AG20443 (cell line): ENCODE results near the gene IFRD1.
A peak's percentile ranks its signal among the peaks of the same experiment; 100 is the strongest.
"Not testable (repeated sequence)": the region's sequence is repeated elsewhere in the genome, so short reads cannot be mapped to it uniquely, and the experiment has no call there.

ENCODE experiments used
- DNase-seq: peaks from one replicate; pipeline ENCODE4 v3.0.0; 2012; ENCODE audit warnings: low spot score, mixed read lengths

The IFRD1 gene

DNA sequence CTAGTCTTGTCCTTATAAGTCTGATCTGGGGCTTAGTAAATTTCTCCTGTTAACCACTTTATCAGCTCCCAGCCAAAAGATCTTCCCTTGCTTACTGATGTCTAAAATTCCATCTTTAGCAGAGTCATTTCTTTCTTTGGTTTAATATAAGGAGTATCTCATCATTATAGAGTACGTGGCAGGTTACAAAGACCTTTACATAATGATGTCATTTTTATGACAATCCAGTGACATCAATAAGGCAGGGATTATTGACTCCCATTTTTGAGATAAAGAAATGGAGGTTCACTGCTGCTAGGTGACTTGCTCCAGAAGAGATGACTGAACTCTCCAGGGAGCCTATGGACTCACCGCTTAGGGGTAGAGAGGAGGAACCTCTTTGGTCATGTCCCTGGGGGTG is 8.1 kb upstream of the IFRD1 start:
- no peak for DNase-seq

DNA sequence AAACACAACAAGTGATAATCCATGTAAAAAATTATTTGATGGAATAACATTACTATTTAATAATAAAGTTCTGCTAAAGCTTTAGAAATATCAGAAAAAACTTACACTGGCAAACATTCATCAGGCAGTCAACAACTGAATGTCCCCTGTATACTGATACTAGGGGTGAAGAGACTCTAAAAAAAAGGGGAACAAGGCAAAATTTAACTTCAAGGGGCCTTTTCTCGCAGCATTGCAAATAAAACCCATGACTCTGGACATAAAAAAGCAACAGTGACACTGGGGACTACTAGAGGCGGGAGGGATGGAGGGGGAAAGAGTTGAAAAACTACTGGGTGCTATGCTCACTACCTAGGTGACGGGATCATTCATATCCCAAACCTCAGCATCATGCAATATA is 5.8 kb upstream of the IFRD1 start:
- no peak for DNase-seq

GRCh38 chr7:112446431-112446830 is 3.8 kb upstream of the IFRD1 start:
- DNase-seq: no peak

DNA sequence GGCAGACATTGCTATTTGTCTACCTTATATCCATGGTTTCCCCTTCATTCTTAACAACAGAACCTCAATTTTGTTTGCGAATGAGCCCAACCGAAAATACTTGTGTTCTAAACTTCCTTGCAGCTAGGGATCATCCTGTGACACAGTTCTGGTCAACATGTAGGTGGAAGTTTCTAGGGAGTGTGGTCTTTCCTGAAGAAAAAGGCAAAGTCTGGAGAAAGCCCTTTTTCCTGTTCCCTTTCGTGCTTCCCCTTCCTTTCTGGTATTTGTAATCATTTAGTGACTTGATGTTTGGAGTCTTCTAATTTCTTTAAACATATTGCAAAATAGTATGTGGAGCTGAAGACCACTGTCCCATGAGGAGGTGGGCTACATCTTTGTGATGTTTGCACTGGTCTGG is 2.9 kb upstream of the IFRD1 start:
- no peak for DNase-seq

GRCh38 chr7:112448381-112448780 is 1.9 kb upstream of the IFRD1 start:
- DNase-seq: no peak

DNA sequence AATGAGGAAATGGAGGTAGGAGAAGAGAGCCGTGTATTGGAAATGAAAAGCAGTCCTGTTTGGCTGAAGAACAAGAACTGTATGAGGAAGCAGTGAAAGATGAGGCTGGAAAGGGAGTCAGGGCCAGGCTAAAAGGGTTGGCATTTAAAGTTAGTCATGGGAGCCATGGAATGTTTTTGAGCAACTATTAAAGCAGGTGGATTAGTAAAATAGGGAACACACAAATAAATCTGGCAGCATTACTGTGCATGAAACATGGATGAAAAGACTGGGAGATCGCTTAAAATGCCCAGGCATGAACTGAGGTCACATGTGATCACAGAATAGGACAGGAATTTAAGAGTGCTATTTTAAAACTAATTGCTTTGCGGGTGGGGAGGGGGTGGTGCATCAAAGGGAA is 1.4 kb upstream of the IFRD1 start:
- DNase-seq: no peak

DNA sequence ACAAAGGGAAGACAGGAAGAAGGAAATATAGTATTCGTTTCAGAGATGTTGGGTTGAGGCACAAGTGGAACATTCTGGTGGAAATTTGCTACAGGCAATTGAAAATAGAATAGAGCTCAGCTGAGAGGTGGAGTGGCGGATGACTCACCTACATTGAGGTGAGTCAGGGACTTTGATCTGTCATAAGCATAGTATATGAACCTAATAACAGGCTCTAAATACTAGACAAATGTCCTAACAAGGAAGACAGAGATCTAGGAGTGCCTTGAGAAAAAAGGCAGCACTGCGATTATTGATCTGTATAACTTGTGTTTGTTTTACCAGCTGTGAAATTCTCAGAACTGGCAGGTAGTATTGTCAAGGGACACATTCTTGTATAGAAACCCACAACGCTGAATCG is 907 bp upstream of the IFRD1 start:
- no peak for DNase-seq

- peak; percentile 90 for DNase-seq
These were observed 824 bp downstream of the IFRD1 start for GRCh38 chr7:112450807-112451761.

DNA sequence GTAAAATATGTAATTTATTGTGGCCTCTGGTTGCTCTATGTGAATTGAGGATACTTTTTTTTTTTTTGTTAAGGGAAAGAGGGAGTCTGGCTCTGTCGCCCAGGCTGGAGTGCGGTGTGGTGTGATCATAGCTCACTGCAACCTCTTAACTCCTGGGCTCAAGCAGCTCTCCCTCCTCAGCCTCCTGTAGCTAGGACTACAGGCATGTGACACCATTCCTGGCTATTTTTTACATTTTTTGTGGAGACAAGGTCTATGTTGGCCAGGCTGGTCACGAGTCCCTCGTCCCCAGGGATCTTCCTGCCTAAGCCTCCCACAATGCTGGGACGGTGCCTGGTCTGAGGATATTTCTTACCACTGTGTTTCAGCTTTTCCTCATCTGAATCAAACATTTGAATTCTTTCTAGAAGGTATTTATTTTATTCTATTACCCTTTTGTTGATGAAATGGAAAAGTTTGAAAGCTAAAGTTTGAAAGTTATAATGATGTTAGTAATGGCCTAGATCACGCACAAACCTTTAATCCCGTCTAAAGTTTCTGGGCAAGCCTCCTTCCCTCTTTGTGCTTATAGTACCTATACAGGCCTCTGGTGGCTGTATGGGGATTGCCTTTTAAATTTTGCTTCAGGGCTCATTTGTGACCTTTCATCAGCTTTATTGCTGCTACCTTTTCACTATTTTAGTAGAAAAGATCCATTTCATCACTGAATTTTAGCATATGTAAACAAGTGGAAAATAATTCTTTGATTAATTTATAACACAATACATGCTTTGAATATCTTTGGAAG is 2.0 kb downstream of the IFRD1 start:
- peak; percentile 42 for DNase-seq

DNA sequence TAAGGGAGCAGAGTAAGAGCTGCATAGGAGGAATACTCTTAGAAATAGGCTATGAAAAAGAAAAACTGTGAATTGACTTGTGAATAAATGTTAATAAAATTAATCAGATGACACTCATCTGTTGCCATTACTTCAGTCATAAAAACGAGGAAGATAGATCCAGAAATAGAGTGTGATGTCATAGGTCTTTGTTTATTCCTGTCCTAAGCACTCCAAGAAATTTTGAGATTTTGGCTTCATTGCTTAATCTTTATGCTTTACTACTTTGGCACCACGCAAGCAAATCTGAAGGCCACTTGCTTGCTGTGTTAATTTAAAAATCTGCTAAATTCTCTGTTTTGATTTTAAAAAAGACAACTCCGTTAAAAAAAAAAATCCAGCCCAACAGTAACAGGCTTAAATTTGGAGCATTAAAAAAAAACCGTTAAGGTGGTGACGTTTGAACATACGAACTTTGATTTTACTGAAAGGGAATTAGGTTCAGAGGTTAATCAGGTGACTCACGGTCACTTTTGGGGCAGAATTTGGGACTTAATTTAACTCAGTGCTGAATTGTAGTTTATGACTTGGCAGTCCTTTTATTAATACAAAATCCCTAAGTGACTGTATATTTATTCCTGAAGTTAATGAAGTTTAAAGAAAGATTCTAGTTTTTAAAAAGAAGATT is 3.4 kb downstream of the IFRD1 start:
- peak; percentile 29 for DNase-seq

GRCh38 chr7:112454191-112454590 is 3.9 kb downstream of the IFRD1 start:
- DNase-seq: not testable (repeated sequence)

DNA sequence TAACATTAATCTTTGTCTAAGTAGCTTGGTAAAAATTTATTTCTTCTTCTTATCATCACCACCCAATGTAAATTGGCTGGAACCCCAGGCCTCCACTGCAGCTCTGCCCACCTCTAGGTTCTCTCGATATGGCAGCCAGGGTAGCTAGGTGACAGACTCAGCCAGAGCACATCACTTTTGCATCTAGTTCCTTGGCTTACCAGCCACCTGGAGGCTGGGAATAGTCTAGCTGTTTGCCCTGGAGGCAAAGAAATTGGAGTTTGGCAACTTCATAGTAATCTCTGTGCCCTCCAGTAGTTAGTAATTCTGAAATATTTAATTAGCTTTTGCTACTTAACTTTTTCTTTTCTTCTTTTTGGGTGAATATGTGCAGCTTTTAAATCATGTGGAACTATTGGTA is 9.4 kb downstream of the IFRD1 start:
- DNase-seq: no peak

DNA sequence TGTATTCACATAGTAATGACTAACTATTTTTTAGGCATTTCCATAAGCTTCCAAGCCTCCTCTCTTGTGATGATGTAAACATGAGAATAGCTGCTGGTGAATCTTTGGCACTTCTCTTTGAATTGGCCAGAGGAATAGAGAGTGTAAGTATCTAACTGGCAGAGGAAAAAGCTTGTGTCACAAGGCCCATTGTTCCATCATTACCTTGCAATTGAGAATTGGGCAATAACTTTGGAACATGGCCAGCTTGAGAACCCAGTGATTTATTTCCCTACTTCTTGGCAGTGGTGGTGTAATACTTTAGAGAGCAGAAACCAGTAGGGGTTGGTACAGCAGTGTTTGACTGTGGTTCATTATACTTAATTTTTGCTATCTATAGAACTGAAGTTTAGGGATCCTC is 12.0 kb downstream of the IFRD1 start:
- DNase-seq: peak; percentile 46

DNA sequence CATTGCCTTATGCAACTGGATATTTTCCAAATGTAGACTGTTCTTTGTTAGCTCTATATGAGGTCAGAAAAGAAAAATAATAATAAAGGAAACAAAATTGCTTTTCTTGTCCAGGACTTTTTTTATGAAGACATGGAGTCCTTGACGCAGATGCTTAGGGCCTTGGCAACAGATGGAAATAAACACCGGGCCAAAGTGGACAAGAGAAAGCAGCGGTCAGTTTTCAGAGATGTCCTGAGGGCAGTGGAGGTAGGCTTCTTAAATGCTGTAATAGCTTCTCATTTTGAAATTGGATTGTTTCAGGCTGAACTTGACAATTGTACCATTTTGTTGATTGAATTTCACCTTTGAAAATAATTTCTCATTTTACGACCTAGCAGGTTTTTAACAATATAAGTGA is 17.6 kb downstream of the IFRD1 start:
- no peak for DNase-seq

- DNase-seq: no peak
These were observed 19.9 kb downstream of the IFRD1 start for GRCh38 chr7:112470194-112470593.

DNA sequence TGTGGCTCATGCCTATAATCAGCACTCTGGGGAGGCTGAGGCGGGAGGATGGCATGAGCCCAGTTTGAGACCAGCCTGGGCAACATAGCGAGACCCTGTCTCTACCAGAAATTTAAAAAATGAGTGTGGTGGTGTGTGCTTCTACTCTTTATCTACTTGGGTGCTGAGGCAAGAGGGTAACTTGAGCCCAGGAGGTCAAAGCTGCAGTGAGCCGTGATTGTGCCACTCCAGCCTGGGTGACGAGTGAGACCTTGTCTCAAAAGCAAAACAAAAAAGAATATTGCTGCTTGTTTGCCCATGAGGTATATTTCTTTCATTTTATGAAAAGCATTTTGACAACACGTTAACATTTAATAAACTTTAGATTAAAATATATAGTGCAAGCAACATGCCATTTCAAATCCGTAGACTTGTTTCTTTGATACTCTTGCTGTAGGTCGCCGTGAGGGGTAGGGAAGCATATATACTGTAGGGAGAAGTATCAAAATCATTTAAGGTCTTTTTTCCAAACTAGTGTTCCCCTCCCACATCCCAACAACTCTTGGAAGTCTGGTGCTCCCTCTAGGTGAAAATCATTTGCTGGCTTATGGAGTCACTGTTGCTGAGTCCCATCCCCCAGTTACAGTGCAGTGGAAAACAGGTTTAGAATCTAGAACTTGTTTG is 26.3 kb downstream of the IFRD1 start:
- no peak for DNase-seq

DNA sequence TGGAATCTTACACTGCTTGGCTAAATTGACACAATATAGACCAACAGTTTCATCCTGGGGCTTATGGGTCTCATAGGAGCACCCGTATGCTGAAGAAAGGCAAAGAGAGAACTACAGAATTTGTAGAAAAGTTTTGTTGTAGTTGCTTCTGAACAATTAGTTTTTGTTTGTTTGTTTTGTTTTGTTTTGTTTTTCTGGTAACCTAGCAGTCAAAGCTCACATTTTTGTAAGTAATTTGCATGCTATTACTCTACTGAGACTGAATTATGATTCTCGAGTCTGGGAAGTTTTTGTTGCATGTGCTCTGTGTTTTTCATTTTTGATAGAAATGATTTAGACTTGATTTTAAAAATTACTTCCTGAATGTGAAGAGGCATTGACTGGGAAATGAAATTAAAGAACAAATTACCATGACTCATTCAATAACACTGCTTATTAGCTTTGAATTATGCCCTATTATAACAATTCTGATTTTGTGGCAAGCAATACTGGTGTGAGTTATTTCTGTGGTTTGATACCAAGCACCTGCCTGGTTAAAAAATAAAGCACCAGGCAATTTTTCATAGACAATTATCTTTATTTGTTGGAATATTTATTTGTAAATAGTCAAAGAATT is 31.0 kb downstream of the IFRD1 start:
- no peak for DNase-seq

- peak; percentile 73 for DNase-seq
These were observed 31.8 kb downstream of the IFRD1 start for GRCh38 chr7:112481833-112482670.

GRCh38 chr7:112484671-112485167 is 34.5 kb downstream of the IFRD1 start:
- peak; percentile 81 for DNase-seq

GRCh38 chr7:112485766-112486165 is 35.5 kb downstream of the IFRD1 start:
- DNase-seq: no peak
